Measurements from ENCODE around the gene FTO. TPM values are rescaled to one million over a fixed set of nuclear protein-coding genes. Genes with fewer than 3 reads are reported as not detected.
A peak's percentile ranks its signal among the peaks of the same experiment; 100 is the strongest.

The FTO gene
- total and polyA plus RNA-seq, 7 experiments from 2014 or later = 47.2 to 104 (median 58.3) TPM

DNA sequence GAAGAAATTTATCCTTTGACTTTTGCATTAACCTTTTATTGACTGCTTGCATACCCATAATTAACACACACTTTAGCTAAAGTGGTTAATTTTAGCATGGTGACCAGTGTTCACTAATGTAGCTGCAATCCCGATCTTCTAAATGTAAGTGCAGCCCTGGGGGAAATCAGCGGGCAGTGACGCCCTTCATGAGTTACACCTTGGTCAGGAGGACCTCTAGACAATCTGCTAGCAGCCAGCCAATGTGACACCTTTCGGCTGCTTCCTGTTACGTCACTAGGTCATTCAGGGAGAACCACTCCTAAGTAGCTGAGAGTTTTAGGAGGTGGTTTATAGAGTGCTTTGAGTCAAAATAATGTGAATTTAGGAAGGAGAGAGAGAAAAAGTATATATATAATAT, 402.1 kb downstream of the FTO start:
- intact Hi-C loops (cut with micrococcal nuclease) = no loop called here
- DNase-seq = no peak
- peak overlapping the region in 1 of 10 donors; percentile 32 for H3K4me3 Mint-ChIP-seq

DNA sequence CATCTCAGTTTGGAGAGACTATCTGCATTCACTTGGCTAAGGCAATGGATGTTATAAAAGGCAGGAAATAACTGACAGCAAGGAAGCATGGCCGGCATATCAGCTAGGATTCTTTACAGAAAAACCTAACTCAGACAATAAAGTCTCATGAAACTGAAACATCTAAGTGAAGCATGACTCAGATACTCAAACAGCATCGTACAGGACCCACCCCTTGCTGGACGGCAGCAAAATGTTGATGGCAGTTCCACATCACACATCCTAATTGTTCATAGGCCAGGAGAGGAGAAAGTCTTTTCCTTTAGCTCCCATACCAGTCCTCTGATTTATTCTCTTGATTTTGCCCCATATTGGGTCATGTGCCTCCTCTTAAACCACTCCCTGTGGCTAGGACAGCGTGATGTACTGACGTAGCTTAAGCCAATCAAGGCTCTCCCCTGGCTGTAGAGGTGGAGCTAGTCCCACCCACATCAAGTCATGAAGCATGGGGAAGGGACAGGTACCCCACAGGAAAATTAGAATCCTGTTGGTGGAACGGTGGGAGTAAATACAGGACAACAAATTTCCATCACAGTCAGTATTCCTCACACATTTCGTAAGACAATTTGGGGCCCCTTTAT, 403.7 kb downstream of the FTO start:
- CTCF ChIA-PET = no interaction called here

More for the DNA sequence above, 402.1 kb downstream of the FTO start:
- H3K36me3 Mint-ChIP-seq = peaks cover 0 to 34% (median 9%) of the 10 kb centered on the region in 5 donors
- no peaks in the 10 kb centered on the region for H3K9me3 Mint-ChIP-seq
- no peak for ATAC-seq
- no peaks in the 10 kb centered on the region for H3K9me3 ChIP-seq (ENCODE audit: control insufficient read depth in 2 of 3, low read length in 3 of 3)
- no peaks in the 10 kb centered on the region for H3K27me3 ChIP-seq (ENCODE audit: control insufficient read depth in 2 of 2, insufficient read depth in 2 of 2, low read length in 2 of 2)
- H3K27ac Mint-ChIP-seq = no peak overlapping the region
- H3K4me3 ChIP-seq (ENCODE audit: low read length) = no peak overlapping the region
- no peaks in the 10 kb centered on the region for H3K27me3 Mint-ChIP-seq
- H3K4me1 ChIP-seq (ENCODE audit: control insufficient read depth in 2 of 2, insufficient read depth in 2 of 2, low read length in 2 of 2) = no peaks in the 10 kb centered on the region
- POLR2A ChIA-PET = no interaction called here
- no peaks in the 10 kb centered on the region for H3K4me1 Mint-ChIP-seq
- no peak overlapping the region for H3K27ac ChIP-seq (ENCODE audit: low read depth, low read length)
- no peaks in the 10 kb centered on the region for H3K36me3 ChIP-seq (ENCODE audit: control insufficient read depth in 2 of 3, insufficient read depth in 3 of 3, low read length in 3 of 3)
- CTCF ChIA-PET = no interaction called here

GRCh38 chr16:54110016-54110981, 406.3 kb downstream of the FTO start:
- no peak overlapping the region for H3K4me3 ChIP-seq (ENCODE audit: low read length)
- no peak overlapping the region for H3K27ac ChIP-seq (ENCODE audit: low read depth, low read length)
- no peaks in the 10 kb centered on the region for H3K4me1 ChIP-seq (ENCODE audit: control insufficient read depth in 2 of 2, insufficient read depth in 2 of 2, low read length in 2 of 2)
- Mint-ChIP-seq H3K36me3 (peaks cover 7 to 66% (median 42%) of the 10 kb centered on the region in 5 donors), H3K27me3 (no peaks in the 10 kb centered on the region), H3K27ac (peak overlapping the region in 1 of 9 donors; percentile 22), H3K4me1 (no peaks in the 10 kb centered on the region), H3K4me3 (no peak overlapping the region), H3K9me3 (peaks cover 0 to 2% (median 0%) of the 10 kb centered on the region in 11 donors)
- ChIA-PET POLR2A (no interaction called here), CTCF (no interaction called here)
- intact Hi-C loops (cut with micrococcal nuclease) = no loop called here
- H3K36me3 ChIP-seq (ENCODE audit: control insufficient read depth in 2 of 3, insufficient read depth in 3 of 3, low read length in 3 of 3) = peaks cover 0 to 20% (median 5%) of the 10 kb centered on the region in 3 experiments
- H3K27me3 ChIP-seq (ENCODE audit: control insufficient read depth in 2 of 2, insufficient read depth in 2 of 2, low read length in 2 of 2) = no peaks in the 10 kb centered on the region
- ATAC-seq = no peak
- DNase-seq = no peak
- no peaks in the 10 kb centered on the region for H3K9me3 ChIP-seq (ENCODE audit: control insufficient read depth in 2 of 3, low read length in 3 of 3)

More for the DNA sequence above, 403.7 kb downstream of the FTO start:
- intact Hi-C loops (cut with micrococcal nuclease) = no loop called here
- Mint-ChIP-seq H3K9me3 (no peaks in the 10 kb centered on the region), H3K4me1 (no peaks in the 10 kb centered on the region), H3K27me3 (no peaks in the 10 kb centered on the region), H3K36me3 (peaks cover 0 to 46% (median 24%) of the 10 kb centered on the region in 5 donors), H3K4me3 (no peak overlapping the region), H3K27ac (no peak overlapping the region)
- POLR2A ChIA-PET = no interaction called here
- Histone ChIP-seq H3K4me1 (ENCODE audit: control insufficient read depth in 2 of 2, insufficient read depth in 2 of 2, low read length in 2 of 2) (no peaks in the 10 kb centered on the region), H3K4me3 (ENCODE audit: low read length) (no peak overlapping the region), H3K27ac (ENCODE audit: low read depth, low read length) (no peak overlapping the region), H3K9me3 (ENCODE audit: control insufficient read depth in 2 of 3, low read length in 3 of 3) (no peaks in the 10 kb centered on the region), H3K36me3 (ENCODE audit: control insufficient read depth in 2 of 3, insufficient read depth in 3 of 3, low read length in 3 of 3) (peaks cover 0 to 7% (median 2%) of the 10 kb centered on the region in 3 experiments), H3K27me3 (ENCODE audit: control insufficient read depth in 2 of 2, insufficient read depth in 2 of 2, low read length in 2 of 2) (no peaks in the 10 kb centered on the region)
- ATAC-seq (no peak), DNase-seq (no peak)

GRCh38 chr16:54112451-54113206, 408.7 kb downstream of the FTO start:
- Mint-ChIP-seq H3K36me3 (peaks cover 7 to 75% (median 63%) of the 10 kb centered on the region in 5 donors), H3K9me3 (peaks cover 0 to 2% (median 0%) of the 10 kb centered on the region in 11 donors), H3K27me3 (no peaks in the 10 kb centered on the region), H3K27ac (no peak overlapping the region), H3K4me3 (no peak overlapping the region), H3K4me1 (no peaks in the 10 kb centered on the region)
- no peak overlapping the region for H3K27ac ChIP-seq (ENCODE audit: low read depth, low read length)
- H3K36me3 ChIP-seq (ENCODE audit: control insufficient read depth in 2 of 3, insufficient read depth in 3 of 3, low read length in 3 of 3) = peaks cover 0 to 23% (median 5%) of the 10 kb centered on the region in 3 experiments
- no peaks in the 10 kb centered on the region for H3K27me3 ChIP-seq (ENCODE audit: control insufficient read depth in 2 of 2, insufficient read depth in 2 of 2, low read length in 2 of 2)
- no peak overlapping the region for H3K4me3 ChIP-seq (ENCODE audit: low read length)
- DNase-seq = no peak
- ATAC-seq = no peak
- ChIA-PET POLR2A (no interaction called here), CTCF (no interaction called here)
- no peaks in the 10 kb centered on the region for H3K4me1 ChIP-seq (ENCODE audit: control insufficient read depth in 2 of 2, insufficient read depth in 2 of 2, low read length in 2 of 2)
- no peaks in the 10 kb centered on the region for H3K9me3 ChIP-seq (ENCODE audit: control insufficient read depth in 2 of 3, low read length in 3 of 3)
- intact Hi-C loops (cut with micrococcal nuclease) = no loop called here

GRCh38 chr16:54115558-54115957, 411.6 kb downstream of the FTO start:
- intact Hi-C loops (cut with micrococcal nuclease) = no loop called here

GRCh38 chr16:54116124-54116655, 412.2 kb downstream of the FTO start:
- no peak overlapping the region for H3K4me3 Mint-ChIP-seq
- POLR2A ChIA-PET = no interaction called here
- intact Hi-C loops (cut with micrococcal nuclease) = no loop called here

More at GRCh38 chr16:54115558-54115957, 411.6 kb downstream of the FTO start:
- Histone ChIP-seq H3K36me3 (ENCODE audit: control insufficient read depth in 2 of 3, insufficient read depth in 3 of 3, low read length in 3 of 3) (peaks cover 0 to 23% (median 5%) of the 10 kb centered on the region in 3 experiments), H3K4me1 (ENCODE audit: control insufficient read depth in 2 of 2, insufficient read depth in 2 of 2, low read length in 2 of 2) (no peaks in the 10 kb centered on the region), H3K27me3 (ENCODE audit: control insufficient read depth in 2 of 2, insufficient read depth in 2 of 2, low read length in 2 of 2) (no peaks in the 10 kb centered on the region), H3K9me3 (ENCODE audit: control insufficient read depth in 2 of 3, low read length in 3 of 3) (no peaks in the 10 kb centered on the region), H3K27ac (ENCODE audit: low read depth, low read length) (no peak overlapping the region), H3K4me3 (ENCODE audit: low read length) (no peak overlapping the region)
- H3K4me1 Mint-ChIP-seq = no peaks in the 10 kb centered on the region
- peaks cover 0 to 2% (median 0%) of the 10 kb centered on the region in 11 donors for H3K9me3 Mint-ChIP-seq
- POLR2A ChIA-PET = no interaction called here
- H3K4me3 Mint-ChIP-seq = no peak overlapping the region
- DNase-seq (no peak), ATAC-seq (no peak)
- H3K36me3 Mint-ChIP-seq = peaks cover 7 to 78% (median 61%) of the 10 kb centered on the region in 5 donors
- H3K27ac Mint-ChIP-seq = peak overlapping the region in 1 of 9 donors; percentile 18
- CTCF ChIA-PET = no interaction called here
- no peaks in the 10 kb centered on the region for H3K27me3 Mint-ChIP-seq

More at GRCh38 chr16:54116124-54116655, 412.2 kb downstream of the FTO start:
- H3K9me3 Mint-ChIP-seq = peaks cover 0 to 2% (median 0%) of the 10 kb centered on the region in 11 donors
- H3K4me3 ChIP-seq (ENCODE audit: low read length) = no peak overlapping the region
- H3K27ac Mint-ChIP-seq = no peak overlapping the region
- no peak for DNase-seq
- ATAC-seq = no peak
- CTCF ChIA-PET = no interaction called here
- H3K4me1 Mint-ChIP-seq = no peaks in the 10 kb centered on the region
- no peak overlapping the region for H3K27ac ChIP-seq (ENCODE audit: low read depth, low read length)
- no peaks in the 10 kb centered on the region for H3K27me3 ChIP-seq (ENCODE audit: control insufficient read depth in 2 of 2, insufficient read depth in 2 of 2, low read length in 2 of 2)
- peaks cover 7 to 77% (median 55%) of the 10 kb centered on the region in 5 donors for H3K36me3 Mint-ChIP-seq
- H3K27me3 Mint-ChIP-seq = no peaks in the 10 kb centered on the region
- H3K4me1 ChIP-seq (ENCODE audit: control insufficient read depth in 2 of 2, insufficient read depth in 2 of 2, low read length in 2 of 2) = no peaks in the 10 kb centered on the region
- peaks cover 0 to 23% (median 5%) of the 10 kb centered on the region in 3 experiments for H3K36me3 ChIP-seq (ENCODE audit: control insufficient read depth in 2 of 3, insufficient read depth in 3 of 3, low read length in 3 of 3)
- H3K9me3 ChIP-seq (ENCODE audit: control insufficient read depth in 2 of 3, low read length in 3 of 3) = no peaks in the 10 kb centered on the region

Data from naive thymus-derived CD4-positive, alpha-beta T cell (primary cell).